ENCODE data around the gene RTN1. TPM values are rescaled to one million over a fixed set of nuclear protein-coding genes. Genes with fewer than 3 reads are reported as not detected.
"Not testable (repeated sequence)": the region's sequence is repeated elsewhere in the genome, so short reads cannot be mapped to it uniquely, and the experiment has no call there.

RTN1 gene
- total and polyA plus RNA-seq, 2 of the 8 experiments (the other 6 are each of a cell fraction or from before 2014, with no cell fraction given), result 2.8 to 4.9 TPM

GRCh38 chr14:59654131-59654530 is 216.4 kb downstream of the RTN1 start:
- WGBS, 2 experiments (ENCODE audit: extremely low coverage in 1 of 2, insufficient coverage in 1 of 2, insufficient read length in 1 of 2, insufficient replicate concordance in 2 of 2, low coverage in 1 of 2, low lambda C conversion rate in 2 of 2, missing lambda C conversion rate in 1 of 2), result 98% methylated on average over 9 of the region's 10 CpGs; no CpG with 5 or more reads in 1 of the 2 experiments
- H3K23ac ChIP-seq (ENCODE audit: insufficient read length); H2AK5ac ChIP-seq (ENCODE audit: low read depth, low read length); H3K36me3 ChIP-seq (ENCODE audit: control insufficient read depth in 2 of 4, insufficient read depth in 4 of 4, low read length in 3 of 4); H2BK20ac ChIP-seq (ENCODE audit: low read length); H3K14ac ChIP-seq (ENCODE audit: insufficient read length); FAIRE-seq; DNase-seq (ENCODE audit: low read depth in 1 of 2, low spot score in 2 of 2); H3K9ac ChIP-seq (replicated peaks in 1 of 4; ENCODE audit: extremely low read depth in 1 of 4, low read depth in 3 of 4, low read length in 3 of 4); H2BK120ac ChIP-seq (replicated peaks; ENCODE audit: low read depth, low read length); H3K79me1 ChIP-seq (ENCODE audit: low read depth, low read length); H3K18ac ChIP-seq (ENCODE audit: extremely low read depth, low read length); H3K56ac ChIP-seq (replicated peaks; ENCODE audit: insufficient read length, low read depth, low read length); H3K27me3 ChIP-seq (replicated peaks in 1 of 4; ENCODE audit: control insufficient read depth in 3 of 4, extremely low read depth in 1 of 4, insufficient read depth in 3 of 4, low read length in 3 of 4); H3K27ac ChIP-seq (ENCODE audit: low read depth, low read length); H4K8ac ChIP-seq (ENCODE audit: extremely low read depth, insufficient read depth, low read length); H2AFZ ChIP-seq (ENCODE audit: low read length); H3K79me2 ChIP-seq (ENCODE audit: control insufficient read depth in 1 of 2, insufficient read depth in 2 of 2, low read length in 2 of 2); POLR2A ChIA-PET (ENCODE audit: partially characterized antibody); H4K20me1 ChIP-seq (replicated peaks in 1 of 2; ENCODE audit: control insufficient read depth in 1 of 2, insufficient read depth in 2 of 2, low read length in 2 of 2); H3K4me1 ChIP-seq (replicated peaks in 1 of 4; ENCODE audit: control insufficient read depth in 3 of 4, insufficient read depth in 4 of 4, low read length in 3 of 4); CTCF ChIA-PET (ENCODE audit: partially characterized antibody); H3K9me3 ChIP-seq (ENCODE audit: insufficient read depth in 2 of 2, low read depth in 1 of 2, low read length in 1 of 2); H3K4me3 ChIP-seq (ENCODE audit: extremely low read depth in 1 of 4, insufficient read depth in 2 of 4, low read depth in 3 of 4, low read length in 4 of 4); H4K5ac ChIP-seq (ENCODE audit: insufficient read length, low read depth, low read length); H2BK12ac ChIP-seq (ENCODE audit: low read depth, low read length); H3K4ac ChIP-seq (replicated peaks; ENCODE audit: insufficient read length, low read depth, low read length); H2BK15ac ChIP-seq (ENCODE audit: low read length); H2BK5ac ChIP-seq (ENCODE audit: low read depth, low read length); H3K4me2 ChIP-seq (ENCODE audit: insufficient read depth in 1 of 2, low read depth in 2 of 2, low read length in 2 of 2); H4K91ac ChIP-seq (replicated peaks; ENCODE audit: insufficient read length, low read length); H3K23me2 ChIP-seq (ENCODE audit: low read depth, low read length): not testable (repeated sequence)

- CTCF ChIA-PET (ENCODE audit: partially characterized antibody), result interaction anchor here (0.7 kb wide), 1 partner anchor 251 kb away, joined by 4 read pairs; no protein-coding TSS in a partner anchor
- peaks cover 11 to 22% of the 10 kb centered on the region in 2 experiments; a peak in 2 of 4 replicates for H3K9me3 ChIP-seq (ENCODE audit: insufficient read depth in 2 of 2, low read depth in 1 of 2, low read length in 1 of 2)
- H3K4me3 ChIP-seq (ENCODE audit: extremely low read depth in 1 of 4, insufficient read depth in 2 of 4, low read depth in 3 of 4, low read length in 4 of 4); H3K4me2 ChIP-seq (ENCODE audit: insufficient read depth in 1 of 2, low read depth in 2 of 2, low read length in 2 of 2); H2BK20ac ChIP-seq (ENCODE audit: low read length); H2BK15ac ChIP-seq (ENCODE audit: low read length); H3K14ac ChIP-seq (ENCODE audit: insufficient read length); POLR2A ChIA-PET (ENCODE audit: partially characterized antibody); H3K27ac ChIP-seq (ENCODE audit: low read depth, low read length); H3K9ac ChIP-seq (replicated peaks in 1 of 4; ENCODE audit: extremely low read depth in 1 of 4, low read depth in 3 of 4, low read length in 3 of 4); H3K27me3 ChIP-seq (replicated peaks in 1 of 4; ENCODE audit: control insufficient read depth in 3 of 4, extremely low read depth in 1 of 4, insufficient read depth in 3 of 4, low read length in 3 of 4); DNase-seq (ENCODE audit: low read depth in 1 of 2, low spot score in 2 of 2); H3K23ac ChIP-seq (ENCODE audit: insufficient read length); FAIRE-seq; H3K18ac ChIP-seq (ENCODE audit: extremely low read depth, low read length); H2BK5ac ChIP-seq (ENCODE audit: low read depth, low read length); H3K4ac ChIP-seq (replicated peaks; ENCODE audit: insufficient read length, low read depth, low read length); H2BK120ac ChIP-seq (replicated peaks; ENCODE audit: low read depth, low read length); H2AFZ ChIP-seq (ENCODE audit: low read length); H2AK5ac ChIP-seq (ENCODE audit: low read depth, low read length); H4K20me1 ChIP-seq (replicated peaks in 1 of 2; ENCODE audit: control insufficient read depth in 1 of 2, insufficient read depth in 2 of 2, low read length in 2 of 2); H3K56ac ChIP-seq (replicated peaks; ENCODE audit: insufficient read length, low read depth, low read length); H3K36me3 ChIP-seq (ENCODE audit: control insufficient read depth in 2 of 4, insufficient read depth in 4 of 4, low read length in 3 of 4); H4K91ac ChIP-seq (replicated peaks; ENCODE audit: insufficient read length, low read length); H3K79me2 ChIP-seq (ENCODE audit: control insufficient read depth in 1 of 2, insufficient read depth in 2 of 2, low read length in 2 of 2); H3K23me2 ChIP-seq (ENCODE audit: low read depth, low read length); H3K4me1 ChIP-seq (replicated peaks in 1 of 4; ENCODE audit: control insufficient read depth in 3 of 4, insufficient read depth in 4 of 4, low read length in 3 of 4); H4K8ac ChIP-seq (ENCODE audit: extremely low read depth, insufficient read depth, low read length); H4K5ac ChIP-seq (ENCODE audit: insufficient read length, low read depth, low read length); H3K79me1 ChIP-seq (ENCODE audit: low read depth, low read length); H2BK12ac ChIP-seq (ENCODE audit: low read depth, low read length): not testable (repeated sequence)
- WGBS, 2 experiments (ENCODE audit: extremely low coverage in 1 of 2, insufficient coverage in 1 of 2, insufficient read length in 1 of 2, insufficient replicate concordance in 2 of 2, low coverage in 1 of 2, low lambda C conversion rate in 2 of 2, missing lambda C conversion rate in 1 of 2), result 80% methylated on average over 1 of the region's 1 CpG; no CpG with 5 or more reads in 1 of the 2 experiments
These were observed 223.7 kb downstream of the RTN1 start for GRCh38 chr14:59646832-59647231.

All from H1 (cell line).